PC-9 (cell line): ENCODE data around the gene BAIAP3. TPM values are rescaled to one million over a fixed set of nuclear protein-coding genes. Genes with fewer than 3 reads are reported as not detected.

Source experiments
- BruUV-seq: library from RNA; stranded (reverse); fragments of 400-500 nt; replicated peaks from 2 replicates; lab custom pipeline; 2021; lab: Mats Ljungman, UMichigan
- CTCF ChIA-PET: fragments of 300-600 bp; sonication (Branson Sonifier 250); formaldehyde crosslinking; loops from one replicate; lab custom pipeline; 2022; ENCODE audit warnings: antibody characterized with exemption; lab: Charles Lee
- POLR2A ChIA-PET: fragments of 300-600 bp; sonication (Branson Sonifier 250); formaldehyde crosslinking; loops from one replicate; lab custom pipeline; 2022; ENCODE audit warnings: antibody characterized with exemption; ENCODE audit not compliant: unreplicated experiment; lab: Charles Lee
- DNase-seq, 2 experiments: peaks; one replicate each; pipeline versions ENCODE4 v3.0.0 to v3.0.0-alpha.2; 2015 to 2022; ENCODE audit warnings: mixed read lengths in 1 of 2
- H2AFZ ChIP-seq: fragments of 200-600 bp; sonication (generic); 2 replicates; pipeline ENCODE4 v1.8.1; 2017; ENCODE audit warnings: antibody characterized with exemption
- H3F3A ChIP-seq: fragments of 200-600 bp; sonication (generic); 2 replicates; pipeline ENCODE4 v1.8.1; 2017; ENCODE audit warnings: antibody characterized with exemption, mild to moderate bottlenecking, low read depth; ENCODE audit not compliant: insufficient read depth
- H3K27ac ChIP-seq: fragments of 200-600 bp; sonication (generic); 2 replicates; pipeline ENCODE4 v1.6.1; 2016; ENCODE audit warnings: mixed run types
- H3K27me3 ChIP-seq: fragments of 200-600 bp; sonication (generic); 2 replicates; pipeline ENCODE4 v1.6.1; 2016; ENCODE audit warnings: low read depth, mixed run types; ENCODE audit not compliant: insufficient read depth
- H3K36me3 ChIP-seq: fragments of 200-600 bp; sonication (generic); 2 replicates; pipeline ENCODE4 v1.6.1; 2016; ENCODE audit warnings: low read depth, mixed run types
- H3K4me1 ChIP-seq: fragments of 200-600 bp; sonication (generic); replicated peaks from 2 replicates; pipeline ENCODE4 v1.6.1; 2016; ENCODE audit warnings: mixed run types; ENCODE audit not compliant: insufficient read depth
- H3K4me2 ChIP-seq: fragments of 200-600 bp; sonication (generic); 2 replicates; pipeline ENCODE4 v1.6.1; 2017; ENCODE audit warnings: mixed run types
- H3K4me3 ChIP-seq: fragments of 200-600 bp; sonication (generic); 2 replicates; pipeline ENCODE4 v1.6.1; 2016; ENCODE audit warnings: mixed run types
- H3K79me2 ChIP-seq: fragments of 200-600 bp; sonication (generic); 2 replicates; pipeline ENCODE4 v1.6.1; 2017; ENCODE audit warnings: low read depth, mixed run types
- H3K9me2 ChIP-seq: fragments of 200-600 bp; sonication (generic); 2 replicates; pipeline ENCODE4 v1.8.1; 2017; ENCODE audit warnings: mild to moderate bottlenecking; ENCODE audit not compliant: insufficient read depth
- H3K9me3 ChIP-seq: fragments of 200-600 bp; sonication (generic); 2 replicates; pipeline ENCODE4 v1.8.1; 2016; ENCODE audit warnings: low read depth; ENCODE audit not compliant: insufficient read depth
- H4K20me1 ChIP-seq: fragments of 200-600 bp; sonication (generic); 2 replicates; pipeline ENCODE4 v1.8.1; 2017; ENCODE audit not compliant: insufficient read depth
- CTCF ChIP-seq: fragments of 200-600 bp; sonication (generic); conservative IDR thresholded peaks from 2 replicates; pipeline ENCODE4 v1.6.1; 2017; ENCODE audit warnings: mixed run types, antibody characterized with exemption, mild to moderate bottlenecking, moderate library complexity
- EZH2 ChIP-seq: fragments of 200-600 bp; sonication (generic); IDR thresholded peaks from 2 replicates; pipeline ENCODE4 v1.8.0; 2017; ENCODE audit warnings: antibody characterized with exemption, low read depth
- intact Hi-C: fragments of 100-400 bp; cut with micrococcal nuclease; formaldehyde crosslinking; loops from one replicate; pipeline ENCODE4 v1.10.0; 2022; ENCODE audit not compliant: unreplicated experiment
- total RNA-seq: library from RNA; stranded (reverse); gene quantifications from 2 replicates; pipeline ENCODE4 v1.2.3, GENCODE V29; 2021

The BAIAP3 gene
- total RNA-seq, 1 experiment from 2014 or later, result 35.0 TPM

DNA sequence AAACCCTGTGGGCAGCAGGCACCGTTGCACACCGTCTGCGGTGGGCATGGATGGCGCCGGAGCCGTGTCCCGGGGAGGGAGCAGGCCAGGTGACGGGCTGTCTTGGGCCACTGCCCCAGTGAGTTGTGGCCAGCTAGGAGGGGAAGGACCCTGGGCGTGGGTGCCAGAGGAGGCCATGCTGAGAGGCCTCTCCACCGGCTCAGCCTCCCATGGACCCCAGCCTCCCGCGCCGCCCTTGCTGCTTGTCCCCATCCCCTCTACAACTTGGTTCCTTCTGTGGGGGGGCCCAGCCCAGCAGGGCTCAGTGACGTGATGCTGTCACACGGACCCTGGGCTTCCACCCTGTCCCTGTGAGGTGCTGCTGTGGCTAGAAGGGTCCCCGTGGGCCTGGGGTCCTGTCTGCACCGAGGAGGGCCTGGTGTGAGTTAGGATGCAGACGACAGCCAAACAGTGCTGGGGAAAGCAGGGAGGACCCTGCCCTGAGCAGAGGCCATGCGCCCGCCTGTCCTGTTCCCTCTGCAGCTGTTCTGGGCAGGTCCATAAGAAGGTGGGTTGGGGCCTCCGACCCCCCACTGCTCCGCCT lies 12.7 kb upstream of the BAIAP3 start:
- ChIA-PET CTCF (interaction anchor here (0.6 kb wide), 1 partner anchor 171 kb away, joined by 5 read pairs; no protein-coding TSS in a partner anchor), POLR2A (no interaction called here)
- no peak for TF ChIP-seq EZH2
- Histone ChIP-seq H3K27ac (no peak overlapping the region), H3K27me3 (no peaks in the 10 kb centered on the region), H3F3A (0 out of 2 replicates have a peak, but pooled peaks cover 4% of the 10 kb centered on the region), H3K36me3 (peaks cover 26% of the 10 kb centered on the region), H2AFZ (no peak overlapping the region), H3K79me2 (peaks cover 13% of the 10 kb centered on the region), H3K4me3 (no peak overlapping the region), H3K9me3 (no peaks in the 10 kb centered on the region), H4K20me1 (peaks cover 35% of the 10 kb centered on the region), H3K4me1 (no peaks in the 10 kb centered on the region), H3K4me2 (no peak overlapping the region), H3K9me2 (no peaks in the 10 kb centered on the region)
- intact Hi-C loops, result no loop called here
- no peak for DNase-seq
- BruUV-seq, result no TSS peak

GRCh38 chr16:1322407-1322806 lies 11.0 kb upstream of the BAIAP3 start:
- Histone ChIP-seq H3K27me3 (no peaks in the 10 kb centered on the region), H3K4me1 (no peaks in the 10 kb centered on the region), H3K9me2 (no peaks in the 10 kb centered on the region), H3K4me2 (no peak overlapping the region), H3K9me3 (no peaks in the 10 kb centered on the region), H3K27ac (no peak overlapping the region), H4K20me1 (peaks cover 19% of the 10 kb centered on the region), H3K36me3 (peaks cover 13% of the 10 kb centered on the region), H3F3A (0 out of 2 replicates have a peak, but pooled peaks cover 7% of the 10 kb centered on the region), H3K4me3 (no peak overlapping the region), H3K79me2 (0 out of 2 replicates have a peak, but pooled peaks cover 4% of the 10 kb centered on the region), H2AFZ (no peak overlapping the region)
- intact Hi-C loops, result no loop called here
- no TSS peak for BruUV-seq
- DNase-seq, result no peak
- ChIA-PET CTCF (no interaction called here), POLR2A (no interaction called here)
- no peak for TF ChIP-seq CTCF
- no peak for TF ChIP-seq EZH2

DNA sequence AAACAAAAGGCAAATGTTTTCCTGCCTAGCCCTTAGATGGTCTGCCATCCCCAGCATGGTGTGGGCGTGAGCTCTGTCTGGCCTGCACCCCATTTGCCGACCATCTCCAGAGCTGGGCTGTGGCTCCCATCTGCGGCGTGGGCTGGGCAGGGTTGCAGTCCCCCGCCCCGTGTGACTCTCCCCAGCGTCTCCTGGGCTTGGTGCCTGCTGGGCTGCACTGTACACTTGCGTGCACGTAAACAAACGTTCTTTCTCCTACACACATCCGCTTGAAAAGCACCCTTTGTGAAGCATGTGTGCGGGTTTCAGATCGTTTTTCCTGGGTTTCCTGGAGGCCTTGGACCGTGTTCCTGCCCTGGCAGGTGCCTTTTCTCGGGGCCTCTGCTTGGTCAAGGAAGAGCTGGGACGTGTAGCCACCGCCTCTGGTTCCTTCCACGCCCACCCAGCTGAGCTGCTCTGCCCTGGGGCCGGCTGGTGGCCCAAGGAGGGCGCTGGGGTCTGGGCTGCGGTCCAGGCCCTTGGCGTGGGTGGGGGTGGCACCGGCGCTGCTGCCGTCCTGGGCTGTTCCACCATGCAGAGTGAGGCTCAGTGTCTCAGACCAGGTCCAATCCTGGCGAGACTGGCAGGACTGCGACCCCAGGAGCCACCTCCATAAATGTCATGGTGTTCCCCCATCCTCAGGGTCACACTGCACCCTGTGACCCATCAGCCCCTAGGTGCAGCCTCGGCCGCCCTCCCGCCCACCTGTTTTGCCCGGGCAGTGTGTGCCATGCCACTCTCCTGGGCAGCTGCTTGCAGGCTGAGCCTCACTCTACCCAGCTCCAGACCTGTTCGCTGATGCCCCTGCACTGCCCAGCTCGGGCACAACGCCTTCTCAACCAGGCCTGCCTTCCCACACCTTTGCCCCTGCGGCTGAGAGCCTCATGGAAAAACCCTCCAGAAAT lies 9.9 kb upstream of the BAIAP3 start:
- DNase-seq, result no peak
- H3K4me3 ChIP-seq, result no peak overlapping the region
- H3K9me3 ChIP-seq, result no peaks in the 10 kb centered on the region
- BruUV-seq, result no TSS peak
- CTCF ChIA-PET, result no interaction called here
- H3K36me3 ChIP-seq, result peaks cover 7% of the 10 kb centered on the region; the same call in 1 of the 2 replicates
- no peaks in the 10 kb centered on the region for H3K9me2 ChIP-seq
- H3K4me1 ChIP-seq, result no peaks in the 10 kb centered on the region
- H3K27me3 ChIP-seq, result no peaks in the 10 kb centered on the region
- intact Hi-C loops, result no loop called here
- no peak overlapping the region for H2AFZ ChIP-seq
- H3K4me2 ChIP-seq, result no peak overlapping the region
- no peak for TF ChIP-seq CTCF
- TF ChIP-seq EZH2, result no peak
- POLR2A ChIA-PET, result no interaction called here
- 0 out of 2 replicates have a peak, but pooled peaks cover 7% of the 10 kb centered on the region for H3F3A ChIP-seq
- H4K20me1 ChIP-seq, result peaks cover 14% of the 10 kb centered on the region
- no peaks in the 10 kb centered on the region for H3K79me2 ChIP-seq
- no peak overlapping the region for H3K27ac ChIP-seq
